Placental epithelial cell (primary cell): ENCODE data around the gene SULT1A3. TPM values are rescaled to one million over a fixed set of nuclear protein-coding genes. Genes with fewer than 3 reads are reported as not detected.

Experiments used
- small RNA-seq: library from RNA; depleted of rRNA; stranded (forward); fragments of <200 nt; gene quantifications from one replicate; pipeline ENCODE3, GENCODE V24; 2012
- total RNA-seq: library from RNA; depleted of rRNA; stranded (reverse); fragments of >200 nt; gene quantifications from 2 replicates; pipeline ENCODE4 v1.2.3, GENCODE V29; 2012

Gene SULT1A3
- total RNA-seq: 4.1 and 4.7 TPM in 2 replicates

DNA sequence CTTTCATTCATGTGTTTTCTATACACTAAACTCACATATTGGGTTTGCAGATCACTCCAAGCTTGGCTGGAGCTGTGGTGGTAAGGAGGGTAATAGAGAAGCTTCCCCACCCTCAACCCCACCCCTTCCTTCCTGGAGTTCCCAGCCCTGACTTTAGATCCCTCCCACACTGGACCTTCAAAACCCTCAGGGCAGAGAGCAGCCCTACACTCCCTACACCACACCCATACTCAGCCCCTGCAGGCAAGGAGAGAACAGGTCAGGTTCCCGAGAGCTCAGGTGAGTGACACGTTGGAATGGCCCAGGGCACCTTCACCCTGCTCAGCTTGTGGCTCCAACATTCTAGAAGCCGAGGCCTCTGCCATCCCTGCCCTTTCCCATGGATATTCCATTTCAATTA lies at the start of gene SULT1A3:
SULT1A3 (plus strand) TSS at position 207 of the 400 bp plus-strand sequence. CDS start 1,474 bp downstream, outside the sequence.

GRCh38 chr16:30183233-30184095 lies 15.6 kb upstream of the SULT1A3 start, which contains the start of gene CORO1A:
TSS of gene CORO1A (plus strand) at chr16:30183602. CDS start at chr16:30185210, 1,608 bp downstream.

GRCh38 chr16:30193615-30194014 lies 5.4 kb upstream of the SULT1A3 start, which contains the start of the genes BOLA2B and SLX1A:
TSS of gene BOLA2B (minus strand) at chr16:30193666. CDS start at chr16:30193595, 71 bp downstream.
TSS of gene SLX1A (plus strand) at chr16:30193875. CDS start at chr16:30194085, 210 bp downstream.

GRCh38 chr16:30248379-30248778 lies 49.3 kb downstream of the SULT1A3 start, which contains the start of gene NPIPB13:
TSS of gene NPIPB13 (minus strand) at chr16:30248479. CDS start at chr16:30245573, 2,906 bp downstream.

Small RNAs within 50 kb of the gene (small RNA-seq; reads per million reads assigned to genes)
- not detected for gene AC106782.4

Other genes with a start within 250 kb of the SULT1A3 start
- gene TMEM219, start 237.2 kb upstream of the SULT1A3 start, total RNA-seq: 65.6 and 66.7 TPM in 2 replicates
- gene TAOK2, start 225.4 kb upstream of the SULT1A3 start, total RNA-seq: 65.2 and 74.3 TPM in 2 replicates
- 9.8 and 10.5 TPM in 2 replicates for gene HIRIP3, start 203.6 kb upstream of the SULT1A3 start, total RNA-seq
- 34.9 and 52.2 TPM in 2 replicates for gene INO80E, start 203.0 kb upstream of the SULT1A3 start, total RNA-seq
- gene DOC2A, start 188.2 kb upstream of the SULT1A3 start, total RNA-seq: not detected in 2 replicates
- gene C16orf92, start 176.1 kb upstream of the SULT1A3 start, total RNA-seq: not detected in 2 replicates
- not detected in 2 replicates for gene TLCD3B, start 168.0 kb upstream of the SULT1A3 start, total RNA-seq
- 572 and 1,018 TPM in 2 replicates for gene ALDOA, start 133.5 kb upstream of the SULT1A3 start, total RNA-seq
- gene PPP4C, start 123.3 kb upstream of the SULT1A3 start, total RNA-seq: 273 and 323 TPM in 2 replicates
- 1.6 and 4.7 TPM in 2 replicates for gene TBX6, start 107.3 kb upstream of the SULT1A3 start, total RNA-seq
- gene YPEL3, start 103.0 kb upstream of the SULT1A3 start, total RNA-seq: 44.5 and 59.7 TPM in 2 replicates
- gene GDPD3, start 85.7 kb upstream of the SULT1A3 start, total RNA-seq: 1.1 and 2.7 TPM in 2 replicates
- 36.5 and 36.7 TPM in 2 replicates for gene MAPK3, start 76.0 kb upstream of the SULT1A3 start, total RNA-seq
- 5.1 and 5.7 TPM in 2 replicates for gene CORO1A, start 15.7 kb upstream of the SULT1A3 start, total RNA-seq
- 42.0 and 117 TPM in 2 replicates for gene BOLA2B, start 5.6 kb upstream of the SULT1A3 start, total RNA-seq
- 21.9 and 46.3 TPM in 2 replicates for gene SLX1A, start 5.4 kb upstream of the SULT1A3 start, total RNA-seq
- gene NPIPB13, start 49.2 kb downstream of the SULT1A3 start, total RNA-seq: 0.33 and 0.39 TPM in 2 replicates
- gene CD2BP2, start 156.1 kb downstream of the SULT1A3 start, total RNA-seq: 37.5 and 38.1 TPM in 2 replicates
- gene TBC1D10B, start 171.2 kb downstream of the SULT1A3 start, total RNA-seq: 31.7 and 39.7 TPM in 2 replicates
- gene MYL11, start 175.5 kb downstream of the SULT1A3 start, total RNA-seq: not detected in 2 replicates
- 0.39 TPM in 1 of 2 replicates, not detected in the other for gene SEPTIN1, start 183.3 kb downstream of the SULT1A3 start, total RNA-seq
- 6.7 and 8.4 TPM in 2 replicates for gene ZNF48, start 196.2 kb downstream of the SULT1A3 start, total RNA-seq
- 7.1 and 11.8 TPM in 2 replicates for gene ZNF771, start 208.4 kb downstream of the SULT1A3 start, total RNA-seq
- 13.0 and 15.4 TPM in 2 replicates for gene DCTPP1, start 230.8 kb downstream of the SULT1A3 start, total RNA-seq
- 7.4 and 8.6 TPM in 2 replicates for gene SEPHS2, start 246.6 kb downstream of the SULT1A3 start, total RNA-seq